ENCODE measurements around the gene APOL5.

The APOL5 gene

DNA sequence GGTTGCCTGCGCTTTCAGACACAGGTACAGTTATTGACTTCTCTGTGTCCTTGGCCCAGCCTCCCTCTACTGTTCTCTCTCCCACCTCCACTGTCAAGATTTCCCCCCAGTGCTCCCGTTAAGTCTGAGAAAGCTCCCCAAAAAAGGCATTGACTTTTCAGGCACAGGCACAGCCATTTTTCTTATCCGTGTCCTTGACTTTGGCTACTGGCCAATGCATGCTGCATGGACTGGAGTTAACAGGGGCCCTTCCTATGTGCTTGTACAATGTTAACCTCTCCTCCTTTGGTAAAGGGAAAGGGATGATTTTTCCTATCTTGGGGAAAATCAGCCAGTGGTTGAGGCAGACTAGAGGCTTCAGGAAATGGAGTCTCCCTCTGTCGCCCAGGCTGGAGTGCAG, 4.3 kb downstream of the APOL5 start:
- TF ChIP-seq, protein P1, sequence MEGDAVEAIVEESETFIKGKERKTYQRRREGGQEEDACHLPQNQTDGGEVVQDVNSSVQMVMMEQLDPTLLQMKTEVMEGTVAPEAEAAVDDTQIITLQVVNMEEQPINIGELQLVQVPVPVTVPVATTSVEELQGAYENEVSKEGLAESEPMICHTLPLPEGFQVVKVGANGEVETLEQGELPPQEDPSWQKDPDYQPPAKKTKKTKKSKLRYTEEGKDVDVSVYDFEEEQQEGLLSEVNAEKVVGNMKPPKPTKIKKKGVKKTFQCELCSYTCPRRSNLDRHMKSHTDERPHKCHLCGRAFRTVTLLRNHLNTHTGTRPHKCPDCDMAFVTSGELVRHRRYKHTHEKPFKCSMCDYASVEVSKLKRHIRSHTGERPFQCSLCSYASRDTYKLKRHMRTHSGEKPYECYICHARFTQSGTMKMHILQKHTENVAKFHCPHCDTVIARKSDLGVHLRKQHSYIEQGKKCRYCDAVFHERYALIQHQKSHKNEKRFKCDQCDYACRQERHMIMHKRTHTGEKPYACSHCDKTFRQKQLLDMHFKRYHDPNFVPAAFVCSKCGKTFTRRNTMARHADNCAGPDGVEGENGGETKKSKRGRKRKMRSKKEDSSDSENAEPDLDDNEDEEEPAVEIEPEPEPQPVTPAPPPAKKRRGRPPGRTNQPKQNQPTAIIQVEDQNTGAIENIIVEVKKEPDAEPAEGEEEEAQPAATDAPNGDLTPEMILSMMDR (IDR thresholded peaks at IDR 0.05): no peak

DNA sequence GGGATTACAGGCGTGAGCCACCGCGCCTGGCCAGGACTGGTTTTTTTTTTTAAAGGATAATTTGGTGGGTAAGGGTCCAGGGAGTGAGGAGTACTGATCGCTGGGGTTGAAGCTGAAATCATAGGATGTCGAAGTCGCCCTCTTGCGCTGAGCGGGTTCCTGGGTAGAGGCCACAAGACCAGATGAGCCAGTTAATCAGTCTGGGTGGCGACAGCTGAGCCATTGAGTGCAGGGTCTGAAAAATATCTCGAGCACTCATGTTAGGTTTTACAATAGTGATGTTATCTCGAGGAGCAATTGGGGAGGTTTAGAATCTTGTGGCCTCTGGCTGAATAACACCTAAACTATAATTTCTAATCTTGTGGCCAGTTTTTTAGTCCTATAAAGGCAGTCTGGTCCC, 7.8 kb downstream of the APOL5 start:
- TF ChIP-seq, protein P1 (IDR thresholded peaks at IDR 0.05): no peak

DNA sequence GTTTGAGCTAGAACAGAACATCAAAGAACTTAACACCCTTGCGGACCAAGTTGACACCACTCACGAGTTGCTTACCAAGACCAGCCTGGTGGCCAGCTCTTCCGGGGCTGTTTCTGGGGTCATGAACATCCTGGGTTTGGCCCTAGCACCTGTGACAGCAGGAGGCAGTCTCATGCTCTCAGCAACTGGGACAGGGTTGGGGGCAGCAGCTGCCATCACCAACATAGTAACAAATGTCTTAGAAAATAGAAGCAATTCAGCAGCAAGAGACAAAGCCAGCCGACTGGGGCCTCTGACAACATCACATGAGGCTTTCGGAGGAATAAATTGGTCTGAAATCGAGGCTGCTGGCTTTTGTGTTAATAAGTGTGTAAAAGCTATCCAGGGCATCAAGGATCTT, 8.7 kb downstream of the APOL5 start:
- TF ChIP-seq, protein P1 (IDR thresholded peaks at IDR 0.05): no peak

DNA sequence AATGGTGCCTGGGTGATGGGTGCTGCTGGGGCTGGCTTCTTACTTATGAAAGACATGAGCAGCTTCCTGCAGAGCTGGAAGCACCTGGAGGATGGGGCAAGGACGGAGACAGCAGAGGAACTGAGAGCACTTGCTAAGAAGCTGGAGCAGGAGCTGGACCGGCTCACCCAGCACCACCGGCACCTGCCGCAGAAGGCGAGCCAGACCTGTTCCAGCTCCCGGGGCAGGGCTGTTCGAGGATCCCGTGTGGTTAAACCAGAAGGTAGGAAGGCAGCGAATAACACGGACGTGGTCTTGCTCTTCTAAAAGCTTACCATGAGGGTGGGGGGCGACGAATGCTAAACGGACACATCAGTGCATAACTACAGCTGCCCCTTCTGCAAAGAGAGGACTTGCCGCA, 9.3 kb downstream of the APOL5 start:
- TF ChIP-seq, protein P1 (IDR thresholded peaks at IDR 0.05): no peak

DNA sequence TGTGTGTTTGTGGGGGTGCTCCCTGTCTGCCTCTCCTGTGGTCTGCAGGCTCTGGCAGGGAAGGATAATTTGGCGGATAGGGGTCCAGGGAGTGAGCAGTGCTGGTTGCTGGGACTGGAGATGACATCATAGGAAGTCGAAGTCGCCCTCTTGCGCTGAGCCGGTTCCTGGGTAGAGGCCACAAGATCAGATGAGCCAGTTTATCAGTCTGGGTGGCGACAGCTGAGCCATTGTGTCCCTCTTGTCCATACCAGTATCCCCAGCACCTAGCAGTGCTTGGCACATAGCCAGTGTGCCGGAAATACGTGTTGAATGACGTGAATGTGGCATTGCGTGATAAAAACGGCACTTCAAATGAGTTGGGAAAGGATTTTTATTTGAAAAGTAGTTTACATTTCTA, 9.8 kb downstream of the APOL5 start:
- TF ChIP-seq, protein P1 (IDR thresholded peaks at IDR 0.05): no peak

DNA sequence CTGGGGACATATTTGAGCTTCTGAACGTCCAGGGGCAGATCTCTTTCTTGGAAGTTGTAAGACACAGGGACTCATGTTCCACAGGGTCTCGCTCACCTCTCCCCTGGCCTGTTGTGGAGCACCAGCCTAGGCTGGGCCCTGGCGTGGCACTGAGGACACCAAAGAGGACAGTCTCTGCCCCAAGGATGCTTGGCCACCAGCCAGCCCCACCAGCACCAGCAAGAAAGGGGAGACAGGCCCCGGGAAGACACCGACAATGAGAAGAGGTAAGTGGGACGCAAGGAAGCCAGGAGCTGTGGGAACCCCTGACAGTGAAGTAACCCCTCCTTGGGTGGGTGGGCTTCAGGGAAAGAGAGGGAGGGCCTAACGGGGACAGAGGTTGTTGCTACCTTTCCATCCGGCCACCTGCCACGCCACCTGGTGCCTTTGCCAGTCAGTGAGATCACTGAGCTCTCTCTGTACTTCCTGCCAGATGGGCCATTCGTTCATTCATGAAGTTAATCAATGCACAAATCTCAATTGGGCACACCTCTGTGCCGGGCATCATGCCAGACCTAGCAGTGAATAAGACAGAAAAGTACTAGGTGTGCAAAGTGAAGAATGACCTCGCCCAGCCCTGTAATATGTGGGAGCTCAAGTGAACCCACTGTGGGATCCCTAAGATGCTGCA, 11.1 kb downstream of the APOL5 start:
- TF ChIP-seq, protein P1 (IDR thresholded peaks at IDR 0.05): no peak

DNA sequence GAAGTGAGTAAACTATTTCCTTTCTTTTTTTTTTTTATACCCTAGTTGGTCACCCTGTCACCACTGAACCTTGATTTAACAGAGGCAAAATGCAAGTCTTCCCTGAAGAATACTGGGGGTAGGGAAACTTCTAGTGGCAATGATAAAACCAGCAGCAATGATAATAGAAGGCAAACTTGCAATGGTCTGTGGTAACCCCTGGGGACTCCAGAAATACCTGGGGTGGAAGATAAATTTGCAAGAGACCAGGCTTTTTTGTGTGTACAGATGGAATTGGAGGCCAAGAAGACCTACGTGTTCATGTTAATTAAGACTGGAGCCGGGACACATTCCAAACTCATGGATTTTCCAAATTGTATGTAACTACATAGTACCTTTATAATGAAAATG, 11.6 kb downstream of the APOL5 start:
- TF ChIP-seq, protein P1 (IDR thresholded peaks at IDR 0.05): no peak

DNA sequence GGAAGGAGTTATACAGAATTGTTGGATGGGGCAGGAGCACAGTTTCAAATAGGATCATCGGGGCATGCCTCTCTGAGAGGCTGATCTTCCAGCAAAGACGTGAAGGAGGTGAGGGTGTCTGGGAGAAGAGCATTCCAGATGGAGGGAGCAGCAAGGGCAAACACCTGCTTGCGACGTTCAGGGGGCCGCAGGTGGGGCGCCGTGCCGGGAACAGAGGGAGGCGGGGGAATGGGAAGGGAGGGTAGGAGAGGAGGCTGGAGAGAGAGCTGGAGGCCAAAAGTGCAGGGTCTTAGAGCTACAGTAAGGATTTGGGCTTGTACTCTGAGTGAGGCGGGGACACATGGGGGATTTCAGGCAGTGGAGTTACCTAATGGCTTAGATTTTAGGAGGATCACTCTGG, 13.6 kb downstream of the APOL5 start:
- TF ChIP-seq, protein P1 (IDR thresholded peaks at IDR 0.05): no peak

All from LNCAP (cell line).